K562 (cell line): ENCODE results near the gene TMEM79. TPM values are rescaled to one million over a fixed set of nuclear protein-coding genes. Genes with fewer than 3 reads are reported as not detected.
A peak's percentile ranks its signal among the peaks of the same experiment; 100 is the strongest.

Experiments
- EZH2 ChIP-seq: IDR thresholded peaks from 2 replicates; pipeline ENCODE4 v1.6.1; 2012; ENCODE audit warnings: low read depth, mild to moderate bottlenecking, inconsistent platforms, low read length, borderline replicate concordance
- GABPB1 ChIP-seq: sonication (generic); formaldehyde crosslinking; IDR thresholded peaks from 2 replicates; pipeline ENCODE4 v1.8.0; 2022; ENCODE audit warnings: mild to moderate bottlenecking, missing genetic modification reagents
- NCOA1 ChIP-seq: fragments of 450-650 bp; IDR thresholded peaks from 2 replicates; pipeline ENCODE4 v1.6.1; 2016; ENCODE audit warnings: low read depth
- NCOA2 ChIP-seq, 2 experiments: fragments of 450-650 bp; IDR thresholded peaks; 2 replicates each; pipeline ENCODE4 v1.6.1; 2018; ENCODE audit warnings: mild to moderate bottlenecking in 2 of 2, moderate library complexity in 1 of 2; ENCODE audit not compliant: partially characterized antibody in 2 of 2
- NR2F6 ChIP-seq: fragments of 450-650 bp; formaldehyde crosslinking; IDR thresholded peaks from 2 replicates; pipeline ENCODE4 v1.4.0; 2020; ENCODE audit warnings: mild to moderate bottlenecking
- RBBP5 ChIP-seq: fragments of 200-600 bp; sonication (generic); IDR thresholded peaks from 2 replicates; pipeline ENCODE4 v1.6.1; 2012; ENCODE audit warnings: borderline replicate concordance, mild to moderate bottlenecking, low read length, control low read depth, inconsistent platforms; ENCODE audit not compliant: insufficient read depth, poor library complexity, severe bottlenecking
- RBFOX2 ChIP-seq: fragments of 200-400 bp; formaldehyde crosslinking; IDR thresholded peaks from 2 replicates; pipeline ENCODE4 v1.6.1; 2017; ENCODE audit warnings: low read depth, mild to moderate bottlenecking, low read length, moderate library complexity
- SPI1 ChIP-seq: IDR thresholded peaks from 2 replicates; pipeline ENCODE4 v1.6.1; 2011; ENCODE audit warnings: low read depth, low read length, control low read depth, borderline replicate concordance
- ZBED1 ChIP-seq: IDR thresholded peaks from 2 replicates; pipeline ENCODE4 v1.6.1; 2014
- ZBTB40 ChIP-seq, 2 experiments: fragments of 450-650 bp in 1 of 2; sonication (generic) in 1 of 2; formaldehyde crosslinking in 1 of 2; IDR thresholded peaks; 2 replicates each; pipeline versions ENCODE4 v1.7.1 to v1.9.0; 2016 to 2022; ENCODE audit warnings: inconsistent platforms in 1 of 2, mild to moderate bottlenecking in 1 of 2, missing genetic modification reagents in 1 of 2
- ZBTB43 ChIP-seq: sonication (generic); formaldehyde crosslinking; IDR thresholded peaks from 2 replicates; pipeline ENCODE4 v1.8.0; 2023; ENCODE audit warnings: mild to moderate bottlenecking, missing genetic modification reagents
- ZFX ChIP-seq: sonication (generic); formaldehyde crosslinking; IDR thresholded peaks from 2 replicates; pipeline ENCODE4 v1.8.0; 2022; ENCODE audit warnings: mild to moderate bottlenecking, missing genetic modification reagents, moderate library complexity
- ZNF584 ChIP-seq: fragments of 200-800 bp; sonication (Bioruptor generic); IDR thresholded peaks from 2 replicates; pipeline ENCODE4 v1.6.1; 2016; ENCODE audit warnings: low read depth, mild to moderate bottlenecking, missing genetic modification characterization, missing compliant biosample characterization
- ZNF79 ChIP-seq: fragments of 250-450 bp; sonication (Bioruptor Pico); IDR thresholded peaks from 2 replicates; pipeline ENCODE4 v1.4.0; 2020; ENCODE audit warnings: low read depth, mild to moderate bottlenecking, moderate library complexity
- polyA plus RNA-seq, 8 experiments: library from polyadenylated mRNA; depleted of rRNA in 4 of 8; stranded (reverse) in 5 of 8; unstranded in 3 of 8; fragments of >200 nt; fragmentation: Nextera tagmentation in 2 of 8; fragmentation: Illumina TruSeq in 1 of 8; extraction: Ambion mirVana in 2 of 8; extraction: Trizol in 1 of 8; gene quantifications; 2 replicates each; pipeline versions ENCODE4 v1.2.1 to v1.2.3, GENCODE V29; 2011 to 2014; ENCODE audit warnings: inconsistent platforms in 1 of 8, missing spikeins in 1 of 8
- total RNA-seq, 7 experiments: library from RNA; depleted of rRNA in 6 of 7; stranded (reverse); fragments of >200 nt in 6 of 7; fragmentation: Illumina TruSeq in 2 of 7; extraction: Trizol in 2 of 7; gene quantifications; 2 replicates each; pipeline versions ENCODE4 v1.2.1 to v1.2.3, GENCODE V29; 2011 to 2021; ENCODE audit warnings: low replicate concordance in 1 of 7
- TF ChIP-seq, protein P1 (sequence below): sonication (generic); formaldehyde crosslinking; IDR thresholded peaks from 2 replicates; pipeline ENCODE4 v1.8.0; 2022; ENCODE audit warnings: mild to moderate bottlenecking, missing genetic modification reagents

Gene TMEM79
- total and polyA plus RNA-seq, 9 of the 15 experiments (the other 6 are each of a cell fraction or from before 2014, with no cell fraction given), result 0.69 to 6.8 (median 4.0) TPM

DNA sequence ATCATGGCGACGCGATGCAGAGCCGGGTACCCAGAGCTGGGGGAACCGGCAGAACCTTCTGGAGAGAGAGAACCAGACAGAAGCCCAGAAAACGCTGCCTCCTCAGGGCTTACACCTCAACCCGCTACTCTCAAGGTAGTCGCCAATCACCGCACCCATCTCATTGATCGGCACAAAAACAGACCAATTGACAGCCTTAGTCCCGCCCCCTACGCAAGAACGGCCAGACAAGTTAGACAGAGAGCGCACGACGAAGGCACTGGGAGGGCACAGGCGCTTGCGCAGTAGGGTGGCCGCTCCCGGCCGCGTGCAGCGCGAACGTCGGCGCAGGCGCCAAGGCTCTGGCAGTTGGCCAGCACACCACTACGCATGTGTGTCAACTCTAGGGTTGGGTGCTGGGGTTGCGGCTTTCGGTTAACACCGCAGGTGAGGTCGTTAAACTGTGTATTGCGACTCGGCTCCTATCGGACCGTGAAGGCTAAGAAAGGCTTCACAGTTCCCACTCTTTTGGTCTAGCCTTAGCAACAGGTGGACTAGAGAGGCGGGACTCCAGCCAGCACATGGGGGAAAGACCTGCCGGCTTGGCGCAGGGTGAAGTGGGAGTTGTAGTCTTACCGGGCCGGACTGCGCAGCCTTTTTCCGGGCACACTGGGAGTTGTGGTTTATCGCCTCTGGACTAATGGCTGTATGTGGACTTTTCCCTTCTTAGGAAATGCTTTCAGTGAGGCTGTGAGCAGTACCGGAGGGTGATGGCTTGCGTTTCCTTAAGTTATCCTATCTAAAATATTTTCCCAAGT, 54.3 kb downstream of the TMEM79 start, which contains the start of the genes CCT3 and TSACC (continued):
- TF ChIP-seq ZNF584 (CRISPR knock-in tag), result 0 out of 2 replicates have a peak, but pooled peaks have one; percentile 37
- TF ChIP-seq ZNF79 (CRISPR knock-in tag), result no peak
- no peak for TF ChIP-seq EZH2
- no peak for TF ChIP-seq NR2F6 (CRISPR knock-in tag)
- peak; percentile 20; the same call in 1 of the 2 replicates for TF ChIP-seq ZBED1
- peak; percentile 52 for TF ChIP-seq ZBTB40 (IDR thresholded peaks at IDR 0.05)
- TF ChIP-seq ZBTB40 (CRISPR knock-in tag; IDR thresholded peaks at IDR 0.05), result no peak
- peak; percentile 43; the same call in 1 of the 2 replicates for TF ChIP-seq ZFX
- peak; percentile 86 for TF ChIP-seq RBFOX2
- TF ChIP-seq, protein P1, sequence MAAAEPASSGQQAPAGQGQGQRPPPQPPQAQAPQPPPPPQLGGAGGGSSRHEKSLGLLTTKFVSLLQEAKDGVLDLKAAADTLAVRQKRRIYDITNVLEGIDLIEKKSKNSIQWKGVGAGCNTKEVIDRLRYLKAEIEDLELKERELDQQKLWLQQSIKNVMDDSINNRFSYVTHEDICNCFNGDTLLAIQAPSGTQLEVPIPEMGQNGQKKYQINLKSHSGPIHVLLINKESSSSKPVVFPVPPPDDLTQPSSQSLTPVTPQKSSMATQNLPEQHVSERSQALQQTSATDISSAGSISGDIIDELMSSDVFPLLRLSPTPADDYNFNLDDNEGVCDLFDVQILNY, result no peak; the same call in 1 of the 2 replicates
- no peak for TF ChIP-seq NCOA1
- TF ChIP-seq SPI1, result no peak
- TF ChIP-seq ZBTB43 (CRISPR knock-in tag), result 0 out of 2 replicates have a peak, but pooled peaks have one; percentile 22
- no peak for TF ChIP-seq NCOA2 (IDR thresholded peaks at IDR 0.05; ENCODE audit: partially characterized antibody in 2 of 2)
- peak; percentile 65 for TF ChIP-seq RBBP5
- peak; percentile 72; the same call in 1 of the 2 replicates for TF ChIP-seq GABPB1
